ENCODE results near the gene NTRK1.

Gene NTRK1

GRCh38 chr1:156844102-156844501 lies 16.6 kb upstream of the NTRK1 start:
- Histone ChIP-seq H3K36me3 (ENCODE audit: control insufficient read depth in 2 of 2, insufficient read depth in 1 of 2, low read length in 2 of 2) (no peaks in the 10 kb centered on the region), H3K9me3 (ENCODE audit: control insufficient read depth, insufficient read depth, low read depth, low read length) (no peaks in the 10 kb centered on the region), H3K4me1 (ENCODE audit: control insufficient read depth, insufficient read depth, low read length) (no peaks in the 10 kb centered on the region), H3K4me3 (ENCODE audit: low read depth, low read length) (no peak overlapping the region), H3K27ac (ENCODE audit: extremely low read depth, low read depth, low read length) (no peak overlapping the region)
- TF ChIP-seq KLF17 (tag by site-specific recombination; IDR thresholded peaks at IDR 0.05): no peak
- TF ChIP-seq ZNF670 (tag by site-specific recombination; IDR thresholded peaks at IDR 0.05; ENCODE audit: low read depth): no peak
- no peak for TF ChIP-seq ZNF560 (tag by site-specific recombination; IDR thresholded peaks at IDR 0.05; ENCODE audit: borderline replicate concordance)
- no peak for TF ChIP-seq ZNF202 (tag by site-specific recombination; IDR thresholded peaks at IDR 0.05; ENCODE audit: borderline replicate concordance)
- TF ChIP-seq ZNF664 (tag by site-specific recombination; IDR thresholded peaks at IDR 0.05): no peak
- TF ChIP-seq ZBTB8A (tag by site-specific recombination; IDR thresholded peaks at IDR 0.05): no peak
- no peak for TF ChIP-seq ZBTB48 (tag by site-specific recombination; IDR thresholded peaks at IDR 0.05)
- ChIA-PET POLR2A (no interaction called here), CTCF (interaction anchor here (1.3 to 1.4 kb wide), 2 partner anchors 16 kb away, joined by 3 to 6 read pairs; partner anchors contain the start of gene NTRK1)

- no peak overlapping the region for H3K4me3 ChIP-seq (ENCODE audit: low read depth, low read length)
- TF ChIP-seq ZNF626 (tag by site-specific recombination; IDR thresholded peaks at IDR 0.05) (no peak), ZNF704 (tag by site-specific recombination; IDR thresholded peaks at IDR 0.05) (no peak), ZNF747 (tag by site-specific recombination; IDR thresholded peaks at IDR 0.05) (no peak), ZNF366 (tag by site-specific recombination; conservative IDR thresholded peaks at IDR 0.05) (no peak), HOXD13 (CRISPR knock-in tag; IDR thresholded peaks at IDR 0.05; ENCODE audit: borderline replicate concordance) (no peak), ZBTB6 (tag by site-specific recombination; IDR thresholded peaks at IDR 0.05) (no peak)
- H3K9me3 ChIP-seq (ENCODE audit: control insufficient read depth, insufficient read depth, low read depth, low read length): no peaks in the 10 kb centered on the region
- CTCF ChIA-PET: interaction anchor here (1.3 kb wide), 1 partner anchor 16 kb away, joined by 3 read pairs; the partner anchor contains the start of gene NTRK1
- no peaks in the 10 kb centered on the region for H3K36me3 ChIP-seq (ENCODE audit: control insufficient read depth in 2 of 2, insufficient read depth in 1 of 2, low read length in 2 of 2)
- POLR2A ChIA-PET: no interaction called here
- no peak overlapping the region for H3K27ac ChIP-seq (ENCODE audit: extremely low read depth, low read depth, low read length)
- no peaks in the 10 kb centered on the region for H3K4me1 ChIP-seq (ENCODE audit: control insufficient read depth, insufficient read depth, low read length)
Observed at GRCh38 chr1:156844638-156845037, 16.0 kb upstream of the NTRK1 start.

- ChIA-PET CTCF (interaction anchor here (1.3 to 1.7 kb wide), 2 partner anchors 15 kb away, joined by 3 to 12 read pairs; partner anchors contain the start of gene NTRK1), POLR2A (no interaction called here)
- no peaks in the 10 kb centered on the region for H3K9me3 ChIP-seq (ENCODE audit: control insufficient read depth, insufficient read depth, low read depth, low read length)
- H3K4me3 ChIP-seq (ENCODE audit: low read depth, low read length): no peak overlapping the region
- TF ChIP-seq KLF1 (tag by site-specific recombination; IDR thresholded peaks at IDR 0.05): peak; percentile 55
- no peak for TF ChIP-seq ZNF350 (tag by site-specific recombination; IDR thresholded peaks at IDR 0.05)
- no peaks in the 10 kb centered on the region for H3K4me1 ChIP-seq (ENCODE audit: control insufficient read depth, insufficient read depth, low read length)
- H3K27ac ChIP-seq (ENCODE audit: extremely low read depth, low read depth, low read length): no peak overlapping the region
- no peaks in the 10 kb centered on the region for H3K36me3 ChIP-seq (ENCODE audit: control insufficient read depth in 2 of 2, insufficient read depth in 1 of 2, low read length in 2 of 2)
Observed at GRCh38 chr1:156845055-156845952, 15.4 kb upstream of the NTRK1 start.

All from HEK293 (cell line).